Measurements from ENCODE around the gene KLHDC7B. TPM values are rescaled to one million over a fixed set of nuclear protein-coding genes. Genes with fewer than 3 reads are reported as not detected.

The KLHDC7B gene
- total and polyA plus RNA-seq, 2 of the 13 experiments (the other 11 are each of a cell fraction or from before 2014, with no cell fraction given), result 0.11 TPM; not detected in 1

GRCh38 chr22:50569041-50569459 is 23.4 kb downstream of the KLHDC7B start (continued):
- TF ChIP-seq KAT8 (CRISPR knock-in tag; IDR thresholded peaks at IDR 0.05) (peak; percentile 26; the same call in 1 of the 2 replicates), ZNF800 (CRISPR knock-in tag; IDR thresholded peaks at IDR 0.05) (no peak), MBD4 (IDR thresholded peaks at IDR 0.05; ENCODE audit: borderline replicate concordance, low read length) (no peak), ELK4 (CRISPR knock-in tag; IDR thresholded peaks at IDR 0.05; ENCODE audit: borderline replicate concordance) (no peak), SMAD9 (CRISPR knock-in tag; IDR thresholded peaks at IDR 0.05) (no peak), HDAC6 (IDR thresholded peaks at IDR 0.05; ENCODE audit: low read depth, low read length) (no peak), ZNF274 (CRISPR knock-in tag; IDR thresholded peaks at IDR 0.05) (no peak), ZNF546 (CRISPR knock-in tag; conservative IDR thresholded peaks at IDR 0.05) (no peak), ZNF768 (CRISPR knock-in tag; IDR thresholded peaks at IDR 0.05) (0 out of 2 replicates have a peak, but pooled peaks have one; percentile 40), ZFY (CRISPR knock-in tag; IDR thresholded peaks at IDR 0.05) (no peak), ZBTB25 (CRISPR knock-in tag; IDR thresholded peaks at IDR 0.05) (no peak), ZBTB38 (CRISPR knock-in tag; IDR thresholded peaks at IDR 0.05) (no peak; the same call in 1 of the 2 replicates), ZNF639 (CRISPR knock-in tag; conservative IDR thresholded peaks at IDR 0.05) (no peak), ZBED4 (CRISPR knock-in tag; IDR thresholded peaks at IDR 0.05; ENCODE audit: borderline replicate concordance) (no peak), SP2 (CRISPR knock-in tag; IDR thresholded peaks at IDR 0.05) (no peak), FOXP1 (IDR thresholded peaks at IDR 0.05) (no peak), FOXP1 (CRISPR knock-in tag; IDR thresholded peaks at IDR 0.05) (no peak), AFF4 (CRISPR knock-in tag; IDR thresholded peaks at IDR 0.05) (0 out of 2 replicates have a peak, but pooled peaks have one; percentile 17)
